Measurements from ENCODE around the gene PPP4R2.

DNA sequence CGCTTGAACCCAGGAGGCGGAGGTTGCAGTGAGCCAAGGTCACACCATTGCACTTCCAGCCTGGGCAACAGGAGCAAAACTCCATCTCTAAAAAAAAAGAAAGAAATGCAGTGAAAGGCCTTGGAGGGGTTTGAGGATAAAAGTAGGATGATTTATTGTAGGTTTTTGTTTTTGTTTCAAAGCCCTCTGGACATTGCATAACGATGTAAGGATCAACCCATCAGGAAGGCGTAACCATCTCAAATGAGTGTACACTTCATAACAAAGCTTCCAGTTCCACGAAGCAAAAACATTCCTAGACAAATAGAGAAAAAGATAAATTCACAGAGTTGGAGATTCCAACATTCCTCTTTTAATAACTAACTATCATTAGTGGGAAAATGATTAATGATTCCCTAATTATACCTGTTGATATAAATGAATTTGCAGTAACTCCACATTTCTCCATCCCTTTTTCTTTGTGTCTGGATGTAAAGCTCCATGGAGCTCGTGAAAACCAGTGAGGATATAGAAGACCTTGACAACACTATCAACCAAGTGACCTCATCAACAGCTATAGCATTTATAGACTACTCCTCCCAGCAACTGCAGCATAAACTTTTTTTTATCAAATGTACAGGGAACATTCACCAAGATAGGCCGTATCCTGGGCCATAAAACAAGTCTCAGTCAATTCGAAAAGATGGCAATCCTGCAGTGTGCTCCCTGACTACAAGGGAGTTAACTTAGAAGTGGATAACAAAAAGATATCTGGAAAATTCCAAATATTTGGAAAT, 48.7 kb upstream of the PPP4R2 start:
- TF ChIP-seq, protein P1, sequence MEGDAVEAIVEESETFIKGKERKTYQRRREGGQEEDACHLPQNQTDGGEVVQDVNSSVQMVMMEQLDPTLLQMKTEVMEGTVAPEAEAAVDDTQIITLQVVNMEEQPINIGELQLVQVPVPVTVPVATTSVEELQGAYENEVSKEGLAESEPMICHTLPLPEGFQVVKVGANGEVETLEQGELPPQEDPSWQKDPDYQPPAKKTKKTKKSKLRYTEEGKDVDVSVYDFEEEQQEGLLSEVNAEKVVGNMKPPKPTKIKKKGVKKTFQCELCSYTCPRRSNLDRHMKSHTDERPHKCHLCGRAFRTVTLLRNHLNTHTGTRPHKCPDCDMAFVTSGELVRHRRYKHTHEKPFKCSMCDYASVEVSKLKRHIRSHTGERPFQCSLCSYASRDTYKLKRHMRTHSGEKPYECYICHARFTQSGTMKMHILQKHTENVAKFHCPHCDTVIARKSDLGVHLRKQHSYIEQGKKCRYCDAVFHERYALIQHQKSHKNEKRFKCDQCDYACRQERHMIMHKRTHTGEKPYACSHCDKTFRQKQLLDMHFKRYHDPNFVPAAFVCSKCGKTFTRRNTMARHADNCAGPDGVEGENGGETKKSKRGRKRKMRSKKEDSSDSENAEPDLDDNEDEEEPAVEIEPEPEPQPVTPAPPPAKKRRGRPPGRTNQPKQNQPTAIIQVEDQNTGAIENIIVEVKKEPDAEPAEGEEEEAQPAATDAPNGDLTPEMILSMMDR (IDR thresholded peaks at IDR 0.05 in 2 of 3, conservative IDR thresholded peaks at IDR 0.05 in 1 of 3; ENCODE audit: insufficient read depth in 2 of 3, low read depth in 1 of 3, low read length in 3 of 3): no peak
- TF ChIP-seq NFATC3 (IDR thresholded peaks at IDR 0.05) (no peak), MAFF (IDR thresholded peaks at IDR 0.05; ENCODE audit: low read length) (no peak), ADNP (tag; IDR thresholded peaks at IDR 0.05) (no peak), JUN (IDR thresholded peaks at IDR 0.05; ENCODE audit: borderline replicate concordance, low read depth, low read length) (no peak), JUN (CRISPR knock-in tag; IDR thresholded peaks at IDR 0.05; ENCODE audit: borderline replicate concordance) (no peak), CREM (IDR thresholded peaks at IDR 0.05; ENCODE audit: low read depth) (no peak), EZH2 (IDR thresholded peaks at IDR 0.05; ENCODE audit: borderline replicate concordance, low read depth, low read length) (no peak), FOXK2 (conservative IDR thresholded peaks at IDR 0.05 in 1 of 2, IDR thresholded peaks at IDR 0.05 in 1 of 2; ENCODE audit: low read depth in 2 of 2) (no peak), CBFB (CRISPR knock-in tag; IDR thresholded peaks at IDR 0.05) (no peak), JUNB (CRISPR knock-in tag; conservative IDR thresholded peaks at IDR 0.05) (no peak), SRSF9 (IDR thresholded peaks at IDR 0.05; ENCODE audit: borderline replicate concordance, low read depth, low read length) (no peak), HMG20B (CRISPR knock-in tag; IDR thresholded peaks at IDR 0.05) (no peak)
- TF ChIP-seq, protein P2, sequence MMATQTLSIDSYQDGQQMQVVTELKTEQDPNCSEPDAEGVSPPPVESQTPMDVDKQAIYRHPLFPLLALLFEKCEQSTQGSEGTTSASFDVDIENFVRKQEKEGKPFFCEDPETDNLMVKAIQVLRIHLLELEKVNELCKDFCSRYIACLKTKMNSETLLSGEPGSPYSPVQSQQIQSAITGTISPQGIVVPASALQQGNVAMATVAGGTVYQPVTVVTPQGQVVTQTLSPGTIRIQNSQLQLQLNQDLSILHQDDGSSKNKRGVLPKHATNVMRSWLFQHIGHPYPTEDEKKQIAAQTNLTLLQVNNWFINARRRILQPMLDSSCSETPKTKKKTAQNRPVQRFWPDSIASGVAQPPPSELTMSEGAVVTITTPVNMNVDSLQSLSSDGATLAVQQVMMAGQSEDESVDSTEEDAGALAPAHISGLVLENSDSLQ (IDR thresholded peaks at IDR 0.05): no peak
- TF ChIP-seq, protein P3, sequence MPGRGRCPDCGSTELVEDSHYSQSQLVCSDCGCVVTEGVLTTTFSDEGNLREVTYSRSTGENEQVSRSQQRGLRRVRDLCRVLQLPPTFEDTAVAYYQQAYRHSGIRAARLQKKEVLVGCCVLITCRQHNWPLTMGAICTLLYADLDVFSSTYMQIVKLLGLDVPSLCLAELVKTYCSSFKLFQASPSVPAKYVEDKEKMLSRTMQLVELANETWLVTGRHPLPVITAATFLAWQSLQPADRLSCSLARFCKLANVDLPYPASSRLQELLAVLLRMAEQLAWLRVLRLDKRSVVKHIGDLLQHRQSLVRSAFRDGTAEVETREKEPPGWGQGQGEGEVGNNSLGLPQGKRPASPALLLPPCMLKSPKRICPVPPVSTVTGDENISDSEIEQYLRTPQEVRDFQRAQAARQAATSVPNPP (IDR thresholded peaks at IDR 0.05; ENCODE audit: borderline replicate concordance, insufficient read depth, insufficient read length): no peak
